NCI-H82 treated with DMSO at 0.1 percent for 48 hours (cell line): Measurements from ENCODE around the gene NCLN.

ENCODE experiments used
- DNase-seq: peaks from one replicate; lab custom pipeline; 2025; ENCODE audit not compliant: unreplicated experiment; lab: John Stamatoyannopoulos, UW

The NCLN gene

DNA sequence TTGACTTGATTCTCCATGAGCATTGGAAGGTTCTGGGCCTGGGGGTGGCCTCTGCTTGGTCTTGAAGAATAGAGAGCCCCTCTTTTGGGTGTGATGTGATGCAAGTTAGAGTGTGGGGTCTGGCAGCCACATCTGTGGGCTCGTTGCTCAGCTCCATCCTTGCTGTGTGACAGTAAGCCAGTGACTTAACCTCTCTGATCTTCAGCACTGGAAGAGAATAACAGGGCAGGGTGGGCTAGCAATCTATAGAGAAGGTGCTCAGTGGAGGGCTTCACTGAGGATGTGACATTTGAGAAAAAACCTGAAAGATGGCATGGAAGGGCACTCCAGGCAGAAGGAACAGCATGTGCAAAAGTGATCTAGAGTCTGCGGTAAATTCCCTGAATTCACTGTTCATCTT lies 66.9 kb downstream of the NCLN start:
- no peak for DNase-seq

- no peak for DNase-seq
These were observed 67.5 kb downstream of the NCLN start for GRCh38 chr19:3253270-3253669.

GRCh38 chr19:3254520-3254919 lies 68.8 kb downstream of the NCLN start:
- no peak for DNase-seq

- DNase-seq: no peak
These were observed 71.3 kb downstream of the NCLN start for GRCh38 chr19:3257071-3257470.
